IMR-90 (cell line): Measurements from ENCODE around the gene CXCR6. TPM values are rescaled to one million over a fixed set of nuclear protein-coding genes. Genes with fewer than 3 reads are reported as not detected.
A peak's percentile ranks its signal among the peaks of the same experiment; 100 is the strongest.

Experiments used
- ATAC-seq: fragments of 200-7000 bp; cut with Tn5 transposase; 2 replicates; pipeline ENCODE4 v1.9.1; 2020; ENCODE audit warnings: low read depth, mild to moderate bottlenecking, moderate library complexity
- BruUV-seq: library from RNA; stranded (reverse); fragments of 400-500 nt; replicated peaks from 2 replicates; lab custom pipeline; 2021; lab: Mats Ljungman, UMichigan
- CTCF ChIA-PET: fragments of 300-600 bp; formaldehyde crosslinking; extraction: SDS; loops from one replicate; lab custom pipeline; 2021; ENCODE audit warnings: antibody characterized with exemption; lab: Yijun Ruan, JAX
- POLR2A ChIA-PET: fragments of 300-600 bp; sonication (Branson Sonifier 250); formaldehyde crosslinking; loops from one replicate; lab custom pipeline; 2022; ENCODE audit warnings: antibody characterized with exemption; ENCODE audit not compliant: unreplicated experiment; lab: Charles Lee
- DNase-seq: peaks from one replicate; pipeline ENCODE4 v3.0.0; 2013
- H2AFZ ChIP-seq: replicated peaks from 2 replicates; pipeline ENCODE3; 2013; ENCODE audit warnings: low read length, mild to moderate bottlenecking; ENCODE audit not compliant: poor library complexity
- H2AK5ac ChIP-seq: 2 replicates; pipeline ENCODE4 v1.6.1; 2013; ENCODE audit warnings: low read depth, low read length, inconsistent platforms
- H2AK9ac ChIP-seq: replicated peaks from 2 replicates; pipeline ENCODE3; 2013; ENCODE audit warnings: mild to moderate bottlenecking, low read depth, low read length, moderate library complexity; ENCODE audit not compliant: poor library complexity
- H2BK120ac ChIP-seq: 2 replicates; pipeline ENCODE4 v1.6.1; 2013; ENCODE audit warnings: low read depth, low read length, inconsistent platforms
- H2BK15ac ChIP-seq: 3 replicates; pipeline ENCODE4 v1.6.1; 2013; ENCODE audit warnings: low read depth, low read length, inconsistent platforms
- H2BK20ac ChIP-seq: 2 replicates; pipeline ENCODE4 v1.6.1; 2013; ENCODE audit warnings: low read depth, mild to moderate bottlenecking, inconsistent platforms, low read length, moderate library complexity
- H2BK5ac ChIP-seq: 2 replicates; pipeline ENCODE4 v1.6.1; 2013; ENCODE audit warnings: mild to moderate bottlenecking, low read depth, low read length, inconsistent platforms; ENCODE audit not compliant: poor library complexity, severe bottlenecking
- H3K14ac ChIP-seq: replicated peaks from 2 replicates; pipeline ENCODE4 v1.6.1; 2013; ENCODE audit warnings: low read depth, low read length, inconsistent platforms
- H3K18ac ChIP-seq: 2 replicates; pipeline ENCODE4 v1.6.1; 2013; ENCODE audit warnings: low read depth, low read length, control low read depth
- H3K23ac ChIP-seq: 2 replicates; pipeline ENCODE4 v1.6.1; 2013; ENCODE audit warnings: low read depth, low read length, inconsistent platforms
- H3K27ac ChIP-seq: 2 replicates; pipeline ENCODE4 v1.5.1; 2013; ENCODE audit warnings: mild to moderate bottlenecking, control low read depth, low read length; ENCODE audit not compliant: insufficient read depth
- H3K27me3 ChIP-seq: 2 replicates; pipeline ENCODE4 v1.6.1; 2013; ENCODE audit warnings: low read length; ENCODE audit not compliant: control insufficient read depth, insufficient read depth
- H3K36me3 ChIP-seq: 2 replicates; pipeline ENCODE4 v1.6.1; 2013; ENCODE audit warnings: low read length, mixed read lengths; ENCODE audit not compliant: control insufficient read depth, insufficient read depth
- H3K4ac ChIP-seq: 2 replicates; pipeline ENCODE4 v1.6.1; 2013; ENCODE audit warnings: low read depth, low read length, inconsistent platforms
- H3K4me1 ChIP-seq: 2 replicates; pipeline ENCODE4 v1.6.1; 2013; ENCODE audit warnings: low read length, mixed read lengths; ENCODE audit not compliant: control insufficient read depth, insufficient read depth
- H3K4me2 ChIP-seq: 2 replicates; pipeline ENCODE4 v1.6.1; 2013; ENCODE audit warnings: low read depth, mild to moderate bottlenecking, control low read depth, low read length, moderate library complexity
- H3K4me3 ChIP-seq: 2 replicates; pipeline ENCODE4 v1.5.1; 2013; ENCODE audit warnings: low read depth, mild to moderate bottlenecking, control low read depth, low read length, moderate library complexity; ENCODE audit not compliant: insufficient read depth
- H3K56ac ChIP-seq: 2 replicates; pipeline ENCODE4 v1.6.1; 2013; ENCODE audit warnings: low read length, inconsistent platforms; ENCODE audit not compliant: insufficient read depth; ENCODE audit errors: extremely low read depth
- H3K79me1 ChIP-seq, 2 experiments: 2 replicates each; pipeline ENCODE4 v1.6.1; 2013; ENCODE audit warnings: low read length in 2 of 2, inconsistent platforms in 1 of 2, low read depth in 1 of 2
- H3K9ac ChIP-seq: 2 replicates; pipeline ENCODE4 v1.6.1; 2013; ENCODE audit warnings: low read depth, low read length, control low read depth
- H3K9me1 ChIP-seq: 2 replicates; pipeline ENCODE4 v1.6.1; 2013; ENCODE audit warnings: low read length, inconsistent platforms; ENCODE audit not compliant: insufficient read depth
- H3K9me3 ChIP-seq: 2 replicates; pipeline ENCODE4 v1.6.1; 2013; ENCODE audit warnings: low read length; ENCODE audit not compliant: control insufficient read depth, insufficient read depth
- H4K20me1 ChIP-seq: 2 replicates; pipeline ENCODE4 v1.6.1; 2013; ENCODE audit warnings: low read length, inconsistent platforms; ENCODE audit not compliant: insufficient read depth
- H4K5ac ChIP-seq: 2 replicates; pipeline ENCODE4 v1.6.1; 2013; ENCODE audit warnings: mild to moderate bottlenecking, low read depth, low read length, control low read depth
- H4K8ac ChIP-seq, 2 experiments: 2 replicates each; pipeline ENCODE4 v1.6.1; 2013; ENCODE audit warnings: low read depth in 2 of 2, low read length in 2 of 2, control low read depth in 1 of 2, inconsistent platforms in 1 of 2
- H4K91ac ChIP-seq: 2 replicates; pipeline ENCODE4 v1.6.1; 2013; ENCODE audit warnings: low read depth, low read length, inconsistent platforms; ENCODE audit not compliant: insufficient read depth
- CEBPB ChIP-seq: IDR thresholded peaks from 2 replicates; pipeline ENCODE4 v1.6.1; 2012; ENCODE audit warnings: low read depth, low read length, improper control_type of control experiment
- CHD1 ChIP-seq: IDR thresholded peaks from 2 replicates; pipeline ENCODE4 v1.6.1; 2012; ENCODE audit warnings: low read depth, low read length, improper control_type of control experiment
- FOS ChIP-seq: fragments of 150-350 bp; IDR thresholded peaks from 2 replicates; pipeline ENCODE4 v1.6.1; 2016; ENCODE audit warnings: low read depth, low read length
- MAZ ChIP-seq: IDR thresholded peaks from 2 replicates; pipeline ENCODE4 v1.6.1; 2012; ENCODE audit warnings: low read depth, mild to moderate bottlenecking, low read length, improper control_type of control experiment, moderate library complexity, borderline replicate concordance
- NFE2L2 ChIP-seq: fragments of 150-350 bp; IDR thresholded peaks from 2 replicates; pipeline ENCODE4 v1.6.1; 2016; ENCODE audit warnings: low read depth, mild to moderate bottlenecking, low read length
- RAD21 ChIP-seq: IDR thresholded peaks from 2 replicates; pipeline ENCODE4 v1.6.1; 2012; ENCODE audit warnings: low read length, improper control_type of control experiment
- RCOR1 ChIP-seq: IDR thresholded peaks from 2 replicates; pipeline ENCODE4 v1.6.1; 2012; ENCODE audit warnings: mild to moderate bottlenecking, low read length, improper control_type of control experiment; ENCODE audit not compliant: insufficient replicate concordance
- RFX5 ChIP-seq: IDR thresholded peaks from 2 replicates; pipeline ENCODE4 v1.8.0; 2012; ENCODE audit warnings: low read depth, mild to moderate bottlenecking, low read length, moderate library complexity
- SMC3 ChIP-seq: fragments of 150-350 bp; IDR thresholded peaks from 2 replicates; pipeline ENCODE4 v1.6.1; 2016; ENCODE audit warnings: low read depth, mild to moderate bottlenecking, antibody characterized with exemption, low read length, moderate library complexity
- USF2 ChIP-seq: fragments of 150-350 bp; IDR thresholded peaks from 2 replicates; pipeline ENCODE4 v1.6.1; 2017; ENCODE audit warnings: mild to moderate bottlenecking, antibody characterized with exemption, low read length, low read depth
- WGBS, 2 experiments: methylation state at CpG; one replicate each; pipeline versions ENCODE4 v1.1.5 to v1.1.7; 2013; ENCODE audit warnings: missing lambda C conversion rate in 2 of 2; ENCODE audit not compliant: insufficient read length in 1 of 2; ENCODE audit errors: extremely low coverage in 2 of 2; 5-methylcytosine and 5-hydroxymethylcytosine counted together
- dilution Hi-C: fragments of 300-500 bp; cut with HindIII; formaldehyde crosslinking; loops from one replicate; pipeline ENCODE4 v1.14.3; 2018; ENCODE audit warnings: low sequenced_read_pairs; ENCODE audit not compliant: unreplicated experiment
- in situ Hi-C: fragments of 300-500 bp; cut with MboI; formaldehyde crosslinking; loops from 3 replicates; pipeline ENCODE4 v1.14.3; 2019; ENCODE audit warnings: low sequenced_read_pairs, inconsistent platforms, mixed read lengths
- intact Hi-C: fragments of 100-400 bp; cut with micrococcal nuclease; formaldehyde crosslinking; loops from 2 replicates; pipeline ENCODE4 v1.10.0; 2022
- polyA plus RNA-seq, 3 experiments: library from polyadenylated mRNA; depleted of rRNA; stranded (reverse); fragments of >200 nt; gene quantifications; 2 replicates each; pipeline ENCODE4 v1.2.3, GENCODE V29; 2012; ENCODE audit warnings: low replicate concordance in 1 of 3
- total RNA-seq: library from RNA; depleted of rRNA; stranded (reverse); fragments of >200 nt; gene quantifications from 2 replicates; pipeline ENCODE4 v1.2.3, GENCODE V29; 2012

Gene CXCR6
- total and polyA plus RNA-seq, 2 of the 4 experiments (the other 2 are of a cell fraction) = not detected

GRCh38 chr3:45987368-45988291 is 44.4 kb downstream of the CXCR6 start (continued):
- TF ChIP-seq MAZ (no peak), RCOR1 (no peak), RAD21 (no peak), FOS (no peak), RFX5 (no peak)

GRCh38 chr3:45988362-45988761 is 45.1 kb downstream of the CXCR6 start:
- DNase-seq = no peak
- in situ Hi-C loops = no loop called here

More at GRCh38 chr3:45988362-45988761, 45.1 kb downstream of the CXCR6 start:
- intact Hi-C loops (no loop called here), dilution Hi-C loops (no loop called here)
- Histone ChIP-seq H4K5ac (peak overlapping the region; percentile 43), H3K27ac (peak overlapping the region; percentile 79), H3K79me1 (peaks cover 25 to 84% of the 10 kb centered on the region in 2 experiments), H2AK9ac (no peak overlapping the region), H2BK20ac (peak overlapping the region; percentile 84), H3K4me2 (0 out of 2 replicates have a peak overlapping the region, but pooled peaks have one; percentile 6), H3K56ac (no peak overlapping the region), H3K14ac (peak overlapping the region; percentile 73), H3K4me3 (no peak overlapping the region), H3K9ac (no peak overlapping the region), H3K36me3 (peaks cover 2% of the 10 kb centered on the region; the same call in 1 of the 2 replicates), H2AFZ (no peak overlapping the region), H2BK5ac (peak overlapping the region; percentile 92), H4K91ac (peak overlapping the region; percentile 78), H3K9me3 (no peaks in the 10 kb centered on the region), H3K23ac (peak overlapping the region; percentile 67), H2AK5ac (peak overlapping the region; percentile 88), H4K20me1 (peaks cover 11% of the 10 kb centered on the region), H2BK120ac (peak overlapping the region; percentile 96), H4K8ac (peak overlapping the region; percentile 16 to 82; a peak in 3 of 4 replicates), H3K4me1 (peaks cover 53% of the 10 kb centered on the region), H2BK15ac (peak overlapping the region; percentile 79; the same call in 2 of the 3 replicates), H3K18ac (peak overlapping the region; percentile 74), H3K27me3 (no peaks in the 10 kb centered on the region), H3K9me1 (peaks cover 60% of the 10 kb centered on the region), H3K4ac (peak overlapping the region; percentile 97)
- ChIA-PET CTCF (interaction anchor here (1.0 kb wide), 1 partner anchor 45 kb away, joined by 4 read pairs; the partner anchor contains the start of gene CXCR6), POLR2A (no interaction called here)
- no TSS peak for BruUV-seq
- TF ChIP-seq FOS (no peak), SMC3 (no peak), NFE2L2 (no peak), USF2 (no peak), CEBPB (peak; percentile 67), CHD1 (no peak)
- WGBS, 2 experiments = 72% methylated on average over 2 of the region's 4 CpGs; no CpG with 5 or more reads in 1 of the 2 experiments
- no peak for ATAC-seq
